Chondrocyte (in vitro differentiated cells): ENCODE results near the gene PPP6R1. TPM values are rescaled to one million over a fixed set of nuclear protein-coding genes. Genes with fewer than 3 reads are reported as not detected.

Experiments
- DNase-seq: peaks from one replicate; pipeline ENCODE4 v3.0.0; 2021; ENCODE audit warnings: mixed read lengths, low spot score
- H3K27ac Mint-ChIP-seq: one replicate; pipeline ENCODE4 v1.8.0; 2021; ENCODE audit warnings: mild to moderate bottlenecking, moderate library complexity, mixed read lengths; ENCODE audit not compliant: unreplicated experiment
- H3K27me3 Mint-ChIP-seq: 2 replicates; pipeline ENCODE4 v1.8.0; 2021; ENCODE audit warnings: low read depth, mixed read lengths
- H3K36me3 Mint-ChIP-seq: 2 replicates; pipeline ENCODE4 v1.8.0; 2021; ENCODE audit warnings: low read depth, mixed read lengths
- H3K4me1 Mint-ChIP-seq: 2 replicates; pipeline ENCODE4 v1.8.0; 2021; ENCODE audit warnings: low read depth, mild to moderate bottlenecking, mixed read lengths
- H3K4me3 Mint-ChIP-seq: one replicate; pipeline ENCODE4 v1.8.0; 2021; ENCODE audit warnings: mild to moderate bottlenecking, moderate library complexity, mixed read lengths; ENCODE audit not compliant: unreplicated experiment
- H3K9me3 Mint-ChIP-seq: 2 replicates; pipeline ENCODE4 v1.8.0; 2021; ENCODE audit warnings: low read depth, mixed read lengths
- CTCF ChIP-seq: fragments of 200-600 bp; sonication (generic); IDR thresholded peaks from 2 replicates; pipeline ENCODE4 v1.5.0; 2021; ENCODE audit warnings: antibody characterized with exemption, mild to moderate bottlenecking, moderate library complexity
- total RNA-seq: library from RNA; stranded (reverse); gene quantifications from 3 replicates; pipeline ENCODE4 v1.2.1, GENCODE V29; 2021

Gene PPP6R1
- total RNA-seq, 1 donor from 2014 or later = 49.9 TPM

- no peaks in the 10 kb centered on the region for H3K9me3 Mint-ChIP-seq
- peaks cover 1% of the 10 kb centered on the region for H3K36me3 Mint-ChIP-seq
- peak overlapping the region; percentile 96 for H3K27ac Mint-ChIP-seq
- H3K4me3 Mint-ChIP-seq = peak overlapping the region; percentile 99
- no peaks in the 10 kb centered on the region for H3K27me3 Mint-ChIP-seq
- DNase-seq = no peak
- TF ChIP-seq CTCF = no peak
- peaks cover 48% of the 10 kb centered on the region for H3K4me1 Mint-ChIP-seq
Observed at GRCh38 chr19:55256562-55257460, 2.0 kb downstream of the PPP6R1 start.

DNA sequence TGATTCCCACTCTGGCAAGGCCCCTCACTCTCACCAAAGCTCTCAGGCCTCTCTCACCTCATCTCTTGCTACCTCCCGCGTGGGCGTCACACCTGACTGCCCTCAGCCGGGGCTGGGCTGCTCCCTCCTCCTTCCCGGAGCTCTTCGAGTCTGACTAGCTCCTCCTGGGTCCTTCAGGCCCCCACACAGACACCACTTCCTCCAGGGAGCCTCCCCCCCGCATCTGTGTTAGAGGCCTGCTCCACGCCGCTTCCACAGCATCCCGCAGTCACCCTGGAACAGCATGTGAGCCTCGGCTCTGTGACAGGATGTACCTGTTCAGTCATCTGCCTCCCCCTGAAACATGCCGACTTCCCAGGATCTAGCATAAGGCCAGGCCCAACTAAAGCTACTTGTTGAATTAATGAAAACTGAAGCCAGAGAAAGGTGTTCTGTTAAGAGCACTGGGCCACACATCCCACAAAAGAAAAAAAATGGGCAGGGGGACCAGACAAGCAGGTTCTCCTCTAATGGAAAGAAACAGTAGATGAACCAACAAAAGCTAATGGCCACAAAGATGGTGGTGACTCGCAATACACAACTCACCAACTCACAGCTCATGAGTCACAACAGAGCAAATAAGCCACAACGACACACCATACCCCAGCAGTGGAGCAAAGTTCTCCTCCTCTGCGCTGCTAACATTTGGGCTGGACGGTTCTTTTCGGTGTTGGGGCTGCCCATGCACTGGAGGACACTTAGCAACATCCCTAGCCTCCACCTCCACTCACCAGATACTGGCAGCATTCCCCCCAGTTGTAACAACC lies 3.0 kb downstream of the PPP6R1 start:
- H3K36me3 Mint-ChIP-seq = peaks cover 1% of the 10 kb centered on the region
- no peak overlapping the region for H3K4me3 Mint-ChIP-seq
- TF ChIP-seq CTCF = no peak
- no peak for DNase-seq
- peaks cover 52% of the 10 kb centered on the region for H3K4me1 Mint-ChIP-seq
- no peaks in the 10 kb centered on the region for H3K9me3 Mint-ChIP-seq
- no peaks in the 10 kb centered on the region for H3K27me3 Mint-ChIP-seq
- no peak overlapping the region for H3K27ac Mint-ChIP-seq

DNA sequence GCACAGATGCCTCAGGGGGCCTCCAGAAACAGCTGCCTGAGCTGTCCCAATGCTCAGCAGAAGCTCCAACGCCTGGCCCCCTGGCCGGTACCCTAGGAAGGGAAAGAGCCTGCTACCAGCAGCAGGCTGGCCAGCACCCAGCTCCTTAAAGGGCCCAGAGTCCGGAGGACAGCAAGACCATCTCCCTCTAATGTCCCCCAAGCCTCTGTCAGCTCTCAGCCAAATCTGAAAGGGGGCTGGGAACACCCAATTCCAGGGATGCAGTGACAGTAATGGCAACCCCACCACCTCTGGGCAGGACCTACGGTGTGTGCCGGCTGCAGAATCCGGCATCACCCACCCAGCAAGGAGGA lies 4.2 kb downstream of the PPP6R1 start:
- no peak for DNase-seq
- H3K4me1 Mint-ChIP-seq = peaks cover 45% of the 10 kb centered on the region
- no peak overlapping the region for H3K27ac Mint-ChIP-seq
- H3K4me3 Mint-ChIP-seq = no peak overlapping the region
- TF ChIP-seq CTCF = no peak
- H3K9me3 Mint-ChIP-seq = no peaks in the 10 kb centered on the region
- no peaks in the 10 kb centered on the region for H3K27me3 Mint-ChIP-seq
- H3K36me3 Mint-ChIP-seq = peaks cover 1% of the 10 kb centered on the region

DNA sequence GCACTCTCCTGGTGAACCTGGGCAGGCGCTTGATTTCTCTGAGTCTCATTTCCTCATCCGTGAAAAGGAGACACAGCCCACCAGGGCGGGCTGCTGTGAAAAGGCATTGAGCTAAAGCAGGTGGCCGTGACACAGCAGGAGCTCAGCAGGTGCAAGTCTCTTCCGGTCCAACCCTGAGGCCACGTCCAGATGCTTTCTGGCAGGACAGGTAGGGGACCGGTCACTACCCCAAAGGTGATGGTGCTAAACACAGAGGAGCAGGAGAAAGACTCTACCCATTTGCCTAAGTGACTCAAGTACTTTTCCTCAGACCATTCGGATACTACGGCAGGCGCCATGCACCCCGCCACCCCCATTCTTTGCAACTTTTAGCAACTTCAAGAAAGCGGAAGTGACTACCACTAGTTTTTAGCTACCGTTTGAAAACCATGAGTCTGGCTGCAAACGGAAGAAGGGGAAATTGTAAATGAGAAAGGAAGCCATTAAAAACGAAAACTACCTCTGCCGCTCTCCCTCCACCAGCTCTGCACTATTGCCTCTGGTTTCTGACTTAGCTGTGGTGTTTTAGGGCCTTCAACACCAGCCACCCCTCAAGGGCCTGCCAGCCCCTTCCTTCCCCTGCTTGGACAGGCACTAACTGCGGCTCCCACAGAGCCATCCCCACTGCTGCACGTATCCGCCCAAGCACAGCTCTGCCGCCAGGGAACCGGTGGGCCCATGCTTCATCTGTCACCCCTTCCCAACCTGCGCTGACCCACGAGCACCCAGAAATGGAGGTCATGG lies 4.8 kb downstream of the PPP6R1 start:
- H3K9me3 Mint-ChIP-seq = no peaks in the 10 kb centered on the region

More for the DNA sequence above, 4.8 kb downstream of the PPP6R1 start:
- Mint-ChIP-seq H3K27ac (no peak overlapping the region), H3K27me3 (no peaks in the 10 kb centered on the region), H3K4me3 (no peak overlapping the region), H3K4me1 (peaks cover 42% of the 10 kb centered on the region), H3K36me3 (peaks cover 1% of the 10 kb centered on the region)
- DNase-seq = no peak
- no peak for TF ChIP-seq CTCF
